Measurements from ENCODE around the gene THUMPD3.

Gene THUMPD3, protein sequence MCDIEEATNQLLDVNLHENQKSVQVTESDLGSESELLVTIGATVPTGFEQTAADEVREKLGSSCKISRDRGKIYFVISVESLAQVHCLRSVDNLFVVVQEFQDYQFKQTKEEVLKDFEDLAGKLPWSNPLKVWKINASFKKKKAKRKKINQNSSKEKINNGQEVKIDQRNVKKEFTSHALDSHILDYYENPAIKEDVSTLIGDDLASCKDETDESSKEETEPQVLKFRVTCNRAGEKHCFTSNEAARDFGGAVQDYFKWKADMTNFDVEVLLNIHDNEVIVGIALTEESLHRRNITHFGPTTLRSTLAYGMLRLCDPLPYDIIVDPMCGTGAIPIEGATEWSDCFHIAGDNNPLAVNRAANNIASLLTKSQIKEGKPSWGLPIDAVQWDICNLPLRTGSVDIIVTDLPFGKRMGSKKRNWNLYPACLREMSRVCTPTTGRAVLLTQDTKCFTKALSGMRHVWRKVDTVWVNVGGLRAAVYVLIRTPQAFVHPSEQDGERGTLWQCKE

DNA sequence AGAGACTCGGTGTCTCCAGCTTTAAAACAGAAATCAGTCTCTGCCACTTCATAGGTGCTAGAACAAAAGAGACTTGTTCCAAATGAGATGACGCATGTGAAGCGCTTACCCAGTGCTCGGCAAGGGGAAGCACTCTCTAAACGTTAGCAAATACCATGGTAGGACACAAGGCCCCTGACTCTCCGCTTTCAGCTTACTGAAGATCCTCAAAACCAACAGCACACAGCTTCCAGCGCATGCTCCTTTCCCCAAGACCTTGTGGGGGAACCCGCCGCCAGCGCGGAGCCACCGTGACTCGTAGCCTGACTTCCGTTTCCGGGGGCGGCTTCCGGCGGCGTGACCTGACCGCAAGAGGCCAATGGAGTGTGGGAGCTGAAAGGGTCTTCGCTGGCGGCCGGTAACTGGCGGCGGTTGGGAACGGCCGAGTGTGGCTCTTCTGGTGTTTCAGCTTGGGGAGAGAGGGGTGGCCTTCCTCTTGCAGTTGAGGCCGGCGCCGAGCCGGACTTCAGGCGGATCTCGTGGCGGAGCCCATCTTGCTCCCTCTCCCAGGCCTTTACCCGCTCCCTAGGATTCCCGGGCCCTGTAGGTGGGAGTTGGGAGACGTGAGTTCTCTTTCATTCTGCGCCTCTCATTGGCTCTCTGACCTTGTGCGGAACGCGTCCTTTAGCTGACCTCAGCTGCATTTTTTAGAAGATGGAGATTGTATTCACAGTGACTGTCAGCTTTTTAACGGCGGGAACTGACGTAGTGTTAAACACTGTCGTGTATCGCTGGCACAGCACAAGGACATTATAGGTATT, at the start of gene THUMPD3:
TSS of gene THUMPD3 (plus strand) at position 324 of the 800 bp plus-strand sequence. CDS start 2,015 bp downstream, outside the sequence.
- DNase-seq, result peak; percentile 91

DNA sequence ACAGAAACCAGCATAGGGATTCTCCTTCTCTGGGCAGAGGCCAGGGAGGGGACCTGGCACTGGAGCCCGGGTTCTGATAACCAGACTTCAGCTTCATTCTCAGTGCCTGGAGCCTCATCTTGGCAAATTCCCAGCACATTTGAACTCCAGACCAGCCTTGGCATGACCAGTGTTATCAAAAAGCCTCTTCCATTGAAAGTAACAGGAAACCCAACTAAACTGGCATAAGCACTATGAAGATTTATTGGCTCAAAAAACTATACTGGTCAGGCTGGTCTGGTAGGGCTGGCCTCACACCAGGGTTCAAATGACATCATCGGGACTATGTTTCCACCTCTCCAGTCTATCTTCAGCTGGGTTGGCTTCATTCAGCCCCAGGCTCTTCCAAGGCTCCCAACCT, 48.1 kb upstream of the THUMPD3 start:
- no peak for DNase-seq

DNA sequence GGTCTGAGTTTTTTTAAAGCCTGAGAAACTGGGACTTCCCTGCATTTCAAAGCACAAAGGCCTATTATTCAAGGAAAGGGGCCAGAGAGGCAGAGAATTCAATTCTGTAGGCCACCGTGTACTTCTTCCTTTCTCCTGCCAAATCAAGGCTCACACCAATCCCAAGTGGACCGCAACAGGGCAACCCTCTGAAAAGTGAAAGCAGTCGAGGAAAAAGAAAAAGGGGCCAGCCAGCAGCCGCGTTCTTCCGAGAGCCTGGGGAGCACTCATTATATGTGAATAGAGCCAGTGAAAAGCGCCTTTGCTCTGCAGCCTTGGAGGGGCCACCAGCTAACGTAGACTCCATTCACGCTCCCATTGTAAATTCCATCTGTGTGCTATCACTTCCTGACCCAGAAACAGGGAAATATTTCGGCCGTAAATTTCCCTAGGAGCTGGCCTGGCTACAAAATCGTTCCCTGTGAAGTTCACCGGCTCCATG, 45.9 kb upstream of the THUMPD3 start:
- no peak for DNase-seq

DNA sequence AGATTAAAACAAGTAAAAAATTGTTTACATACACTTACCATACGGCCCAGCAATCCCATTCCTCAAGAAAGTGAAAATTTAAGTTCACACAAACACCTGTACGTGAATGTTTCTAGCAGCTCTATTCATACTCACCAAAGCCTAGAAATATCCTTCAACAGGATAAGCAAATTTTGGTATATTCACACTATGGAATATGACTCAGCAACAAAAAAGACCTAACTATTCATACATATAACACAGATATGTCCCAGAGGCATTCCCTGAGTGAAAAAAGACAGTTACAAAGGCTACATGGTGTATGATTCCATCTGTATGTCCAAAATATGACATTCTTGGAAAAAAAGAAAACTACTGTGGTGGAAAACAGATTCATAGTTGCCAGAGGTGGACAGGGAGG, 40.1 kb upstream of the THUMPD3 start:
- no peak for DNase-seq

DNA sequence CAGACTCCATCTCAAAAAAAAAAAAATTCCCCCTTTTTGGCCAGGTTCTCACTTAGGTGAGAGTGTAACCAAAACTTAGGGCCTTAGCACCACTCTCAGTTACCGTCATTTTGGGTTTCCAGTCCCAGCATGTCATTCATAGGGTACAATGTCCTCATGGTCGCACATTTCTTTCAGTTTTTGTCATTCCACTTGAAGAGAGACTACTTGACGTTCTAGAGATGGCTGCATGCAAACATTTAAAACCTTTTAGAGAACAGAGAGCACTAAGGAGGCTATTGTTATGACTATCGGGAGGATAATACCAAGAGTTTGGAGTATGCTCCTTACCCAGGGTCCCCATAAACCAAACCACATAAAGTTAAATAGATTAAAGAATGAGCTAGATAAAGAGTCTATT, 37.9 kb upstream of the THUMPD3 start:
- DNase-seq, result no peak

DNA sequence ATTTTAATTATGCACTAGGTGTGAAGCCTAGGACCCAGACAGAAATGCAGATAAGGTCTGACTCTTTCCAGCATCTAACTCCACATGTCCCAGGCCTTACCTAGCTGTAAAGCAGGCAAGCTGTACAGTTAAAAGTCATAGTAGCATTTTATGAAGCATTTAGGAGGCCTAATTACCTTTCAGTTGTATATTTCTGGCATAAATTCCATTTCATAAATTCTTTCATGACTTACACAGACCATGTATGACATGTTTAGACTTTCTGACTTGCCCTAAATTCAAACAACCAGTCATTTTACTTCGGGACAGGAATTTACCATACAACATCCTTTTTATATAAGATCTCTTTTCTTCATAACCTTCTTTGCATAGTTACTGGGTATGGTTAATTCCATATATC, 35.3 kb upstream of the THUMPD3 start:
- DNase-seq, result no peak

DNA sequence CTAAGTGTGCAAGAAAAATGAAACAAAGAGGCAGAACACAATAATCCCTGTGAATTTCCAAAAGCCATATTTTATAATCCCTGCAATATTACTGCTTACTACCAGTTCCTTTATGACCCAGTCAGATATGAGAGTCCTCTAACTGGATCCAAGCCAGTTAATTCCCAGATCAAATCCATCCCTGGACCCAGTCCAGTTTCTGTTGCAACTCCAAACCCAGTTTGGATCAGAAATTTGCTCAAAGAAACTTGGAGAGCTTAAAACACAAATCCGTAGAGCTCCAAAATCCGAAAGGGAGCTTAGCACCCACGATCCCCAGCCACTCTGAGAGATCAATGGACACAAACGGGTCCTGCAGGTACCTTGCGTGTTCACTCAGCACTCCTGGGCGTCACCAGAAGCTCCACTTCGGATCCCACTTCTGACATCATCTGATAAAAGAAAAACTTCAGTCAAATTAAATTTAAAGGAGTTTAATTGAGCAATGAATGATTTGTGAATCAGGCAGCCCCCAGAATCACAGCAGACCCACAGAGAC, 32.6 kb upstream of the THUMPD3 start:
- DNase-seq, result no peak

DNA sequence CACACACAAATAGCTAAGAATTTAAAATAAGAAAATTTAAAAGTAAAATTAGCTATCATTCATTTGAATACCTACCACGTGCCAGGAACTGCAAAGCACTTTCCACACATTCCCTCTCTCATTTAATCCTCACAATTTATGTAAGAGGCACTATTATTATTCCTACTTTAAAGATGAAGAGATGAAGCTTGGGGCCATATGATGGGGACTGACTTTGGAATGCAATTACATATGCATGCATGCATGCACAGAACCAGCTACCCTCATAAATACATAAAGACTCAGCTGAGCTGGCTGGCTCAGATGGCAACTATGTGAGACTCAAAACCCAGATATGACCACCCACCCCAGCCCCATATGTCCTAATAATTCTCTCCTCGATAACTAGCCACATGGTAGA, 31.7 kb upstream of the THUMPD3 start:
- DNase-seq, result no peak

DNA sequence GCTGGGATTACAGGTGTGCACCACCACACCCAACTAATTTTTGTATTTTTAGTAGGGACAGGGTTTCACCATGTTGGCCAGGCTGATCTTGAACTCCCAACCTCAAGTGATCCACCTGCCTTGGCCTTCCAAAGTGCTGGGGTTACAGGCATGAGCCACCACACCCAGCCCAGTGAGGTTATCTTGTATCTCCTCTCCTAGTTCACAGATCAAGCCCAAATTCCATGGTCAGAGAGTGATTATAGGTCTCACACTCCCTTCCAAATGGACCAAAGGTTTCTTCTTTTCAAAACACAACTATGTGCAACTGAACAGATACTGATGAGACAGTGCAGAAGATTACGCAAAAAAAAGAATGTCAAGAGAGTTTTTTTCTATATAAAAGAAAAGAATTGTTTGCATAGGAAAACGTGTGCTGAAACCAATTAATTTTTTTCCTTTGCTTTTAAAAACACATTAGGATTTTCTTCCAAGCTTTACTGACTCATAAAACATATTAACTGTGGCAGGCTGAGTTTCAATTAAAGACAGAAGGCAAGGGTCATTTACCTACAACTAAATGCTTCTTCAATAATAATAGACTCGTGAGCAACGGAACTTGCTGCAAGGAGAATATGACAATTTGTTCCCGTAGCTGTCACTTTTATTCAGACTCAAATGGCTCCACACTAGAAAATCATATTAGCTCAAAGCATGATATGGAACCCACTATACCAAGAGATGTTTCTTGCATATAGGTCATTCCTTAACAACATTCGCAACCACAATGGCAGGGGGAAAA, 30.4 kb upstream of the THUMPD3 start:
- DNase-seq, result no peak

DNA sequence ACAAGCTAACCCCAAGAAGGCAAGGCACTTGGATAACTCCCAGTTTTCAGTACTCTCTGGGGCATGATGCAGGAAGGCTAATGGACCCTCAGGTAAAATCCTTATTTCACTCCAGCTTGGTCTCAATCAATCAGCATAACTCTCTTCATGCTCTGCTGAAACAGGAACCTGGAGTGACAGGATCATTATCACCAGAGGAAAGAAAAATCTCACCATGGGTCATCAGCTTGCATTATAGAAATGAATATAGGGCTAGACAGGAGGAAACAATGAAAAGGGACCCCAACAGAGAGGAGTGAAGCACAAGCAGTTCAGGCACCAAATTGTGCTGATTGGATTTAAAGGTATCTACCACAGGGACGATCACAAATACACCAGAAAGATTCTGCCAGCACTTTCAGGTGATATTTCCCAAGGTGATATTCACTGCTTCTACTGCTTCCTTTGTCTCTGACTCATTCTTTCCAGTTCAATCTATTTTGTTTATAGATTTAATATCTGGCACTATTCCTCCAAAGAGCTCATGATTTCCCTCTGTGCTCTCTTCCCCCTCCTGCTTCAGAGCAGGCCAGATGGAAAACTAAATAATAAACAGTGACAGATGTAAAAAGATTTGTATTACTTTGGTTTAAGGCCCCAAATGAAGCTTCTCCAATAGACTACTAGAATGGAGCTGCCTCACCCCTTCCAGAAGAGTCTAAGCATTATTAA, 22.9 kb upstream of the THUMPD3 start:
- DNase-seq, result no peak

DNA sequence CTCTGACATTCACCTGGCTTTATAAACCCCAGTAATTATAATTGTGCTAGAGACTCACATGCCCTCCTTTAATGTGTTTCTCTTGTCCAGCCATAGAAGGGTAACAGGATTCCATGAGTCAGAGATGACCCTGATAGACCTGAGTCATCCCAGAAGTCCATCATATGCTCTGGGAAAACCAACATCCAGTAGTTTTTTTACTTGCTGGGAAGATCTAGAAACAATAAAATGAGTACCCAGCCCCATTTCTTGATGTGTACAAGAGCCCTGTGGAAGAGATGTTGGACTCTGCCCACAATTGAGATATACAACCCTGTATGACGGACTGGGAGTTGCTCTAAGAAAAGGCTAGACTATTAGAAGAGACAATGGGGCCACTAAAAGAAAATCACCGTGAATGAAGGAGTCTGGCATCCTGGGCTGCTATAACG, 22.4 kb upstream of the THUMPD3 start:
- DNase-seq, result no peak

DNA sequence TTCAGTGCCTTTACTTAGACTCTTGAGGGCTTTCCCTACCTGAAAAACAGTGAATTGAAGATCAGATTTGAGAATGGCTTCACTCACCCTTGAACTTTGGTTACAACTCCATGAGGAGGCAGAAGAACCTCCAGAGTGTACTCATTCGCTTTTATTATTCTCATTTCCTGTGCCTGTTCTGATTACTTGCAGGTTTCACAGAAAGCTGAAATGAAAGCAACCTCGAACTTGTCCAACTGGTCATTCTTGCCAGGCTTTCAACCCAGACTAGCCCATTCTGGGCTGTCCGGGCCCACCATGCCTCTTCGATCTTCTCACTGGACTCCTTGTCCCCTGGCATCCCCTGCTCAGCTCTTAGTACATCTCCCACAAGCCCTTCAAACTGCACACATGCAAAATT, 20.2 kb upstream of the THUMPD3 start:
- DNase-seq, result no peak

DNA sequence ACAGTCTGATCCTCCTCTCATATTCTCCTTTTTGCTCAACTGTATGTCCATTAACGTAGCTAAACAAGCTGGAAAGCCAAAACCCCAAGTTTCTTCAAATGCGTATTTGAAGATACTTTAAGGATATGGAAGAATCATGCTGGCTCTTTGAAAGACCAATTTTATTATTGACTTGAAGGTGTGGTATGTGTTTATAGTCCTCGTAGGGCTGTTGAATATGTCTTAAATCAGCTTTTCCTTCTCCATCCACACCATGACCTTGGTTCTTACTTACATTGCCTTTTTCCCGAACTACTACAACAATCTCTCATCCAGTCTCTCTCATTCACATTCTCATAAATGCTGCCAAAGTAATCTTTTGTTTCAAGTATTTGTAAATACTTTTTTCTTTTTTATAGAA, 19.7 kb upstream of the THUMPD3 start:
- no peak for DNase-seq

DNA sequence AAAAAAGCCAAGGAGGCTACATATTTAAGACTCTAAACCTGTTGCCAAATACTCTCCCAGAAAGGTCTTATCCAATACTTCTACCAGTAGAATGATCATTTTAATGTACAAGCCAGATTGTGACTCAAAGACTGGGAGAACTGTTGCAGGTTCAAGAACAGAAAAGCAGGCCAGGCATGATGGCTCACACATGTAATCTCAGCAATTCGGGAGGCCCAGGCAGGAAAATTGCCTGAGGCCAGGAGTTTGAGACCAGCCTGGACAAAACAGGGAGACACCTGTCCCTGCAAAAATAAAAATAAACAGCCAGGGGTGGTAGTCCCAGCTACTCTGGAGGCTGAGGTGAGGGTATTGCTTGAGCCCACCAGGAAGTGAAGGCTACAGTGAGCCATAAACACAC, 17.8 kb upstream of the THUMPD3 start:
- no peak for DNase-seq

DNA sequence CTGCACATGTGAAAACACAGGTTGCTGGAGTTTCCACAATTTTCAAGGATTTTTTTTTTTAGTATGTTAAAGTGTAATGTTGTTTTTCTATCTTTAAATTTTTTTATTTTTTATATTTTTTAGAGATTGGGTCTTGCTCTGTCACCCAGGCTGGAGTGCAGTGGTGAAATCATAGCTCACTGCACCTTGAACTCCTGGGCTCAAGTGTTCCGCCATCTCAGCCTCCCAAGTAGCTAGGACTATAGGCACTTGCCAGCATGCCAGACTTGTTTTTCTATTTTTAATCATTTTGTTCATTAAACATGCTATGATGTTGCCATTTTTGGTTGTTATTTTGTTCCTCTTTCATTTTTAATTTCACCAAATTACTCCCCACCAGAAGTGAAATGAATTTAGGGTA, 16.7 kb upstream of the THUMPD3 start:
- no peak for DNase-seq

DNA sequence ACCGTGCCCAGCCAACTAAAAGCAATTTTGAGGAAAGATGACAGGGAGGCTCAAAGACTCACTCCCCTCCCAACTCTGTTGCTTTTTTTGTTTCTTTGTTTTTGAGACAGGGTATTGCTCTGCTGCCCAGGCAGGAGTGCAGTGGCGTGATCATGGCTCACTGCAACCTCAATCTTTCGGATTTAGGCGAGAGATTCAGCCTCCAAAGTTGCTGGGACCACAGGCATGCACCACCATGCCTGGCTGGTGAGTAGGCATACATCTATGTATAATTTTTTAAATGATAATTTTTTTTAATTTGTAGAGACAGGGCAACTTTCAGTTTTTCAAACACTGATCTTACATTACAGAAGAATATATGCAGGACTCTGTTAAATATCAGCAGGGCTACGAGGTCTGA, 15.8 kb upstream of the THUMPD3 start:
- DNase-seq, result no peak

DNA sequence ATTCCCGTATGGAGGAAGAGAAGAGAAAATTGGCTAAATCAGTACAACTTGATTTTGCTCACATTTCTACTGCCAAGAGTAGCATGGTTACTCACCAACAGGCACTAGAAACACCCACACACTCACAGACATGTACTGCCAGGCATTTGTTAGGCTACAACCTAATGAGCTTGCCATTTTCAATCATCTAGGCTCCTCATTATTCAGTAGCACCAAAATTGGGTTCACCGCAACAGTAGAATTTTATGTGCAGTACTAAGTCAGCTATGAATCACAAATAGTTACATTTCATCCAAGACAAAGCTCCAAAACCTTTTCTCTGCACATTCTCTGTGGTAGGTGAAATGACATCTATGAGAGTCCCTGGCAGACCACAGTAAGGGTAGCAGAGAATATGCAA, 15.0 kb upstream of the THUMPD3 start:
- no peak for DNase-seq

DNA sequence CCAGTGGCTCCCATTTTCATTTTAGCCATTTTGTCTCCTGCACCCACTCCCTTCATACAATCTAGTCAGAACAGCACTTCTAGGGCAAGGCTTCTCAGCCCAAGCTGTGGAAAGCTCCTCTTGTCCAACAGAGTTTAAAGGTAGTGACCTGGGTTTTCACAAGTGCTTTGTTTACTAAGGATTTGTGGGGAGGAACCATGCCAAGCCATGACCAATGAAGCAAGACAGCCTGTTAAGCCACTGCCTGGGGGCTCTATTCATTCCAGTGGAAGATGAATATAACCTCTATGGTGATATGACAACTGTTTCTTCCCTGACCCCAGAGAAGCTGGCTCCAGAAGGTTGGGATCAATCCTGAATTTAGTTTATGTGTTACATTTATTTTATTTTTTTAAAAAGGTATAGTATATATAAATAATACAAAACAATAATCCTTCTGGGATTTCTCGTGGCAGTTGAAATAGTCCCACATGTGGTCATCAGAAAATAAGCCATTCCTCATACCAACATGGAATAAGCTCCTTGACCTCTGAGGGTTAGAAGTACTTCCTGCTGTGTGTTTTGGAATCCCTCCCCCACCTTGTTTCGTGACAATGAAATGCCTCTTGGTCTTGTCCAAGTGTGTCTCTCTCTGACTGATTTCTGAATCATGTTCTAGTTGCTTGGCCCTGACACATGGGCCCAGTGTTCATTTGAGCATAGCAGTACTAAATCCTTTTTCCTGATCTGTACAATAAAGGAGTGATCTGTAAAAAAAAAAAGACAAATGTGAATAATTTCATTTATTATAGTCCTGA, 13.3 kb upstream of the THUMPD3 start:
- DNase-seq, result no peak

DNA sequence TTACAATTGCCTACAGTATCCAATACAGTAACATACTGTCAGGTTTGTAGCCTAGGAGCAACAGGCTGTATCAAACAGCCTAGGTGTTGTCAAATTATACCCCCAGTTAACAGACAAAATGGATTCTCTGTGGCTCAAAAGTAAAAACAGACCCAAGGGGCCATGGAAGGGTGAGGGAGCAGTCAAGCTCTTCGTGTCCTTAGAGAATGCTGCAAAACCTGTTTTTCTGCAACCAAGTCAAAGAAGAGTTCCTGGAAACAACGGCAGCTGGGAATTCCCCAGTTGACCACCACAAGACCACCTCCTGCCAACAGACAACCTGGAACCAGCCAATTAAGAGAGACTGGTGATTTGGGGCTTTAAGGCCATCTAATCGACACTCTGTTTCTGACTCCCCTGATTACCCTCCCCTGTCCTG, 11.1 kb upstream of the THUMPD3 start:
- no peak for DNase-seq

DNA sequence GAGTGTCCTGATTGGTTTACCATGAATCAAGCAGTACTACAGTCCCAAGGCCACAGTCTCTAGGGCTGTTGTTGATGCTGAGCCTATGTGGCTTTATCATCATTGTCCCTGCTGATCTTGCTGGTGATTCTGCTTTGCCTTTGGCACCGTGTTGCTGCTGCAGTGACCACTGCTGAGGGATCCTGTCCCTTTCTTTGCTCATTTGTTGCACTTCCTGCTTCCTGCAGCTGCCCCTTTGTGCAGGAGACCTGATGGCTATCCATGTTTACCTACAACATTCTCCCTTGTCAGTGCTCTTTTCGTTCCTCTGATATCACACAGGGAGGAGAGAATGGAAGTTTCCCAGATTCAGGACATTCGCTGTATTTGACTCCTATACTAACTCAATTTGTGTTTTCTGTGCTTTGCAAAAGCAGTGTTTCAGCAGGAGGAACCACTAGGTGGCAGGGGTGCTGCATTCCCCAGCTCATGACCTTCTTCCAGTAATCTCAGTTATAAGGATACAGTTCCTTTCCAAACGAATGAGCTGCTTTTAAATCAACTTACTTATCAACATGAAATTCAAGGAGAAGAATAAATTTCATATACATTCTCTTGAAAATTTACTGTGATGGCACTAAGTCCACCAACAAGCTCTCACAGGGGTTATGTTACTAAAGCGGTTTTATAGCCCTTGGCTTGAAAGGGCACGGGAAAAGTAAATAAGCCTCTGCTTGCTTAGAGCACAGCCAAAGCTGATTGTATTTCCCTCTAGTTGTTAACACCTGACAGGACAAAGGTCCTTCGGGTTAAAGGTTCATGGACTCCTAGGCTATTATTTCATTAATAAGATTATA, 9.7 kb upstream of the THUMPD3 start:
- no peak for DNase-seq

Measured in activated CD4-positive, CD25-positive, alpha-beta regulatory T cell treated with anti-CD3 and anti-CD28 coated beads, Interleukin-2, amount 50 U/mL, for 72 hours (primary cell).